ENCODE data around the gene NKX2-3. TPM values are rescaled to one million over a fixed set of nuclear protein-coding genes. Genes with fewer than 3 reads are reported as not detected.

The NKX2-3 gene
- total RNA-seq, 1 experiment from 2014 or later = not detected

GRCh38 chr10:99531026-99531695 is 1.6 kb upstream of the NKX2-3 start:
- ChIA-PET POLR2A (no interaction called here), CTCF (no interaction called here)

GRCh38 chr10:99531696-99532593 is 797 bp upstream of the NKX2-3 start:
- DNase-seq (ENCODE audit: unreplicated experiment) = no peak
- H3K36me3 Mint-ChIP-seq (ENCODE audit: insufficient read depth, unreplicated experiment) = no peaks in the 10 kb centered on the region
- ChIA-PET CTCF (interaction anchor here (0.5 kb wide), 1 partner anchor 140 kb away, joined by 3 read pairs; no protein-coding TSS in a partner anchor), POLR2A (no interaction called here)
- intact Hi-C loops (cut with micrococcal nuclease) = no loop called here
- H3K27me3 Mint-ChIP-seq (ENCODE audit: insufficient read depth, unreplicated experiment) = peaks cover 63% of the 10 kb centered on the region
- no peak for TF ChIP-seq CTCF (IDR thresholded peaks at IDR 0.05; ENCODE audit: unreplicated experiment)
- no TSS peak for BruUV-seq (replicated peaks)
- H3K4me1 Mint-ChIP-seq (ENCODE audit: insufficient read depth, unreplicated experiment) = no peaks in the 10 kb centered on the region
- H3K27ac Mint-ChIP-seq (ENCODE audit: low read depth, unreplicated experiment) = no peak overlapping the region
- no peak overlapping the region for H3K4me3 Mint-ChIP-seq (ENCODE audit: unreplicated experiment)
- H3K9me3 Mint-ChIP-seq (ENCODE audit: unreplicated experiment) = no peaks in the 10 kb centered on the region

More at GRCh38 chr10:99531026-99531695, 1.6 kb upstream of the NKX2-3 start:
- no TSS peak for BruUV-seq (replicated peaks)
- no peak for TF ChIP-seq CTCF (IDR thresholded peaks at IDR 0.05; ENCODE audit: unreplicated experiment)
- intact Hi-C loops (cut with micrococcal nuclease) = no loop called here
- Mint-ChIP-seq H3K36me3 (ENCODE audit: insufficient read depth, unreplicated experiment) (no peaks in the 10 kb centered on the region), H3K27me3 (ENCODE audit: insufficient read depth, unreplicated experiment) (peaks cover 55% of the 10 kb centered on the region), H3K4me3 (ENCODE audit: unreplicated experiment) (no peak overlapping the region), H3K9me3 (ENCODE audit: unreplicated experiment) (no peaks in the 10 kb centered on the region), H3K27ac (ENCODE audit: low read depth, unreplicated experiment) (no peak overlapping the region), H3K4me1 (ENCODE audit: insufficient read depth, unreplicated experiment) (no peaks in the 10 kb centered on the region)
- DNase-seq (ENCODE audit: unreplicated experiment) = no peak

- H3K9me3 Mint-ChIP-seq (ENCODE audit: unreplicated experiment) = no peaks in the 10 kb centered on the region
- TF ChIP-seq CTCF (IDR thresholded peaks at IDR 0.05; ENCODE audit: unreplicated experiment) = no peak
- no peaks in the 10 kb centered on the region for H3K36me3 Mint-ChIP-seq (ENCODE audit: insufficient read depth, unreplicated experiment)
- no peaks in the 10 kb centered on the region for H3K4me1 Mint-ChIP-seq (ENCODE audit: insufficient read depth, unreplicated experiment)
- H3K27me3 Mint-ChIP-seq (ENCODE audit: insufficient read depth, unreplicated experiment) = peaks cover 80% of the 10 kb centered on the region
- POLR2A ChIA-PET = interaction anchor here (0.6 kb wide), 1 partner anchor 85 kb away, joined by 3 read pairs; no protein-coding TSS in a partner anchor
- H3K27ac Mint-ChIP-seq (ENCODE audit: low read depth, unreplicated experiment) = no peak overlapping the region
- BruUV-seq (replicated peaks) = no TSS peak
- H3K4me3 Mint-ChIP-seq (ENCODE audit: unreplicated experiment) = no peak overlapping the region
- intact Hi-C loops (cut with micrococcal nuclease) = no loop called here
- no peak for DNase-seq (ENCODE audit: unreplicated experiment)
- CTCF ChIA-PET = interaction anchor here (1.0 kb wide), 1 partner anchor 79 kb away, joined by 3 read pairs; no protein-coding TSS in a partner anchor
Measured at GRCh38 chr10:99533496-99534449, 1.0 kb downstream of the NKX2-3 start.

Measured in MCF 10A (cell line).